Left cardiac atrium (tissue), 4 donors: ENCODE data around the gene RRN3. TPM values are rescaled to one million over a fixed set of nuclear protein-coding genes. Genes with fewer than 3 reads are reported as not detected.
"Not testable (repeated sequence)": the region's sequence is repeated elsewhere in the genome, so short reads cannot be mapped to it uniquely, and the experiment has no call there.

Experiments used
- ATAC-seq, 2 donors: fragments of 200-7000 bp; cut with Tn5 transposase; one replicate each; pipeline ENCODE4 v1.9.1; 2020; ENCODE audit warnings: mild to moderate bottlenecking in 2 of 2, moderate library complexity in 2 of 2
- DNase-seq: peaks from one replicate; pipeline ENCODE4 v3.0.0-alpha.2; 2020
- intact Hi-C, 2 donors: fragments of 100-400 bp; cut with DNase I; formaldehyde crosslinking; loops; one replicate each; pipeline versions ENCODE4 v1.14.1 to v1.15.1; 2022 to 2023
- total RNA-seq, 2 donors: library from RNA; stranded (reverse); fragmentation: NEBNext Ultra II Directional; extraction: Animal tissue kit (Norgen Biotek cat#: 25700); gene quantifications; one replicate each; pipeline ENCODE4 v1.2.1, GENCODE V29; 2021
- donor health status: DM: no; HTN: yes; CAD: no.
- donor health status: DM: no; HTN: yes; CAD: no; lungs with severe emphysema.
- donor health status: DM: yes; HTN: yes; CAD: no.
- donor health status: Dilated cardiomyopathy.

RRN3 gene
- total RNA-seq, 2 donors from 2014 or later, result 20.0 to 25.6 TPM

DNA sequence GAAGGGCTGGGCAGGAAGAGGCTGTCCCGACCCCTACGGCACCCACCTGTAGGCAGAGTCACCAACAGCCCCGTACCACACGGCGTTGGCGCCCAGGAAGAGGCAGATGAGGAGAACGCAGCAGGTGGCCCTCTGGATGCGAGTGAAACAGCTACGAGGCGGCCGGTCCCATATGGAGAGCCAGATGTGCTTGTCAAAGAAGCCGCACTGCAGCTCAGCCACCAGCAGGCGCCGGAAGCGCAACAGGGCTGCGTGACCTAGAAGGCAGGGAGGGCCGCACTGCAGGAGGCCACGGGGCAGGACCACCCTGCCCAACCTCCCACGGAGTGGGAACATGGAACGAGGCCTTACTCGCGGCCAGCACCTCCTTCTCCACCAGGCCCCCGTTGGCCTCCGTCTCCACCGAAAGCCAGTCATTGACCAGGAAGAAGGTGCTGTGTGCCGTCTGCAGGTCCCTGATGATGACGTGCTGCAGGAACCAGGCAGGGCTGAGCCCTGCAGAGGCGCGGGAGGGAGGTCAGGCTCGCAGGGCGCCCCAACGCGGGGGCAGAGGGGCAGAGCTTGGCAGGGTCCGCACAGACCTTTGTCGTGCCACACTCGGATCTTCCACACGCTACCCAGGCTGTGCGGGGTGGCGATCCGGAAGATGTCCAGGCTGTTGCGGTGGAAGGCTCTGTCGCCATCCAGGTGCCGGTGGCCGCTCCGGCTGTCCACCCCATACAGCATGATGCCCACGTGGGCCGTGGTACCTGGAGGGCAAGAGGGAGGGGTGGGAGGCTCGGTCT, 33.8 kb upstream of the RRN3 start:
- DNase-seq, ATAC-seq, intact Hi-C loops: not testable (repeated sequence)

DNA sequence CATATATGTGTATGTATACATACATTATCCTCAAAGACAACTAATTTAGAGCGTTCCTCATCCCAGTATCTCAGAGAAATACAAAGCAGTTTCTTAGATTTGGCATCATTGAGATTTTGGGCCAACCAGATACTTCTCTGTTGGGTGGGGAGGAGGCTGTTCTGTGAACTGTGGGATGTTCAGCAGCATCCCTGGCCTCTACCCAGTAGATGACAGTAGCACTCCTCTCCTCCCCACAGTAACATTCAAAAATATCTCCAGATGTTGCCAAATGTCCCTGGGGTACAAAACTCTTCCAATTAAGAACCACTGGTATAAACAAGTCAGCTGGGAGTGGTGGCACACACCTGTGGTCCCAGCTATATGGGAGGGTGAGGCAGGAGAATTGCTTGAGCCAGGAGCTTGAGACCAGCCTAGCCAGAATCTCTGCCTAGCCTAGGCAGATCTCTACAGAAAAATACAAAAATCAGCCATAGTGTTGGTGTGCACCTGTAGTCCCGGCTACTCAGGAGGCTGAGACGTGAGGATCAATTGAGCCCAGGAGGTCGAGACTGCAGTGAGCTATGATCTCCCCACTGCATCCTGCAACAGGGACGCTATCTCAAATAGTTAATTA, 6.4 kb upstream of the RRN3 start:
- DNase-seq, ATAC-seq, intact Hi-C loops: not testable (repeated sequence)

DNA sequence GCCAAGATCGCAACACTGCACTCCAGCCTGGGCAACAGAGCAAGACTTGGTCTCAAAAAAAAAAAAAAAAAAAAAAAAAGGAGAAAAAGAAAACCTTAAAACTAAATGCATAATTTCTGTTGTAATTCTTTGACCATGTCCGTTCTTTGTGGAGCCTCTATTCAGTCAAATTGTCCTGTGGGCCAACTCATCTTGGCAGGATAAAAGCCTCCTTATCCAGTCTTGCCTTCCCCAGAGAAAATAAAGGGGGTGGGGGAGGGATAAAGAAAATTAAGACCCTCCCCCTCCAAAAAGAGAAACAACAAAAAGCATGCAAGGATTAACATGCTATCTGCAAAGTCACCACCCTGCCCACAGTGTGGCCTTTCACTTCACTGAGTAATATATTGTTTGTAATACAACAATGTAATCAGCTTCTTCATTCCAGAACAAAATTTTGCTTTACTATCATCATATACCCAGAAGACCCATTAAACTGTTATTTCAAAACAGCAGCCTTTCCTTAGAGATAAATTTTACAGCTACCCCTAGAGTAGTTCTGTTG, 5.4 kb upstream of the RRN3 start:
- peak; percentile 34 to 67 for ATAC-seq
- intact Hi-C loops, DNase-seq: not testable (repeated sequence)

DNA sequence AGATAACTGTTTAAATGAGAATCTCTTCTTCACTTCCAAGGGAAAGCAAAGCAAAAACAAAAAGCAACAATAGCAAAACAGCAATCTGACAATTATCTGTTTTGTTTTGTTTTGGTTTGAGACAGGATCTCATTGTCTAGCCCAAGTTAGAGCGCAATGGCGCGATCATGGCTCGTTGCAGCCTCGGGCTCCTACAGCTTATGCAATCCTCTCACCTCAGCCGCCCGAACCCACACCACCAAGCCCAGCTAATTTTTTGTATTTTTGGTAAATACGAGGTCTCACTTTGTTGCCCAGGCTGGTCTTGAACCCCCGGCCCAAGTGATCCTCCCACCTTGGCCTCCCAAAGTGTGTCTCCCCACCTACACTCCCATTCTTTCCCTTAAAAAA, 2.5 kb upstream of the RRN3 start:
- DNase-seq, intact Hi-C loops, ATAC-seq: not testable (repeated sequence)

DNA sequence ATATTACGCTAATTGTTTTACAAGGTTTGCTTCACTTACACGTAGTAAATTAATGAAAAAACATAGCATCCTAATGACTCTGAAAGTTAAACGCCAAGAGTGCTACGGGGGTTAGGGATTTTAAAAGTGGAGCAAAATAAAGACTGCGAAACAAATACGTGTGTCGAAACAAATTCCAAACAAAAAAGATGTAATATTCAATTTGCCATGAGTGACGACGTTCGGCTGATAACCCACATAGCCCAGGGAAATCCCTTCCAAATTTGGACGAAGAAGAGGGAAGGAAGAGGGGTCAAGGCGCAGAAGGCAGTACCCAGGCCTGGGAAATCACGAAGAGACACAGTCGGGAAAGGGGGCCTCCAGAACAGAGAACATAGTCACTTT, 509 bp downstream of the RRN3 start:
- DNase-seq, ATAC-seq, intact Hi-C loops: not testable (repeated sequence)

DNA sequence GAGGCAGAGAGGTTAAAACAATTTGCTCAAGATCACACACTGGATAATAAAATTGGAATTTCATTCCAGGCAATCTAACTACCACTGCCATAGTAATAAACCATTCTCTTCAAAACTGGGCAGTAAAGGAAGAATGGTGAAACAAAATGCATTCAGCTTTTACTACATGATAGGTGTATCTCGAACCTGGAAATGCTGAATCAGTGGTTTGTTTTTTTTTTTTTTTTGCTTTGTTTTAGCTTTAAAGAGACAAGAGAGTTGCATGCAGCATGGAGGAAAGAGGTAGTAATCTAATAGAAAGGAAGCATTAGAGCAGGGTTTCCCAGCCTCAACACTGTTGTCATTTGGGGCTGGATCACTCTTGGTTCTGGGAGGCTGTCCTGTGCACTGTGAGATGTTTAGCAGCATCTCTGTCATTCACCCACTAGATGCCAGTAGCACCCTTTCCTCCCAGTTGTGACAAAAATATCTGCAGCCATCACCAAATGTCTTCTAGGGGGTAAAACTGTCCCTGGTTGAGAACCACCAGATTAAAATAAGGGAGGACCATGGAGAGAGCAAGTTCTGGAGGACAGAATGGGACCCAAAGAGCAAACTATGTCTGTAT, 3.3 kb downstream of the RRN3 start:
- DNase-seq, ATAC-seq, intact Hi-C loops: not testable (repeated sequence)

DNA sequence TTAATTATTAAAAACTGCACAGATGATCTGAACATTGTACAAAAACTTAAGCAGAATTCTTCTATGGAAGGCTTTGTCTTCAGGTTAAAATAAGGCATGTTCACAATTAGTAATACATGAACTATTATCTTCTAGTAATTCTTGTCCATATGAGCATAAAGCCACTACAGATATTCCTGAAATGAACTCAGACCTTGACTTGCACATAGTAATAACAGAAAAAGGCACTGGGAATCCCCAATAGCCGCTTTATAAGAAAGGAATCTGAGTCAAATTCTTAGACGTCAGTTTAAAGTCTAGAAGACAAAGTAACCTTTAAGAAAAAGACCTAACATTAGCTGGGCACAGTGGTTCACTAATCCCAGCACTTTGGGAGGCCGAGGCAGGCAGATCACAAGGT, 11.3 kb downstream of the RRN3 start:
- ATAC-seq, DNase-seq, intact Hi-C loops: not testable (repeated sequence)

DNA sequence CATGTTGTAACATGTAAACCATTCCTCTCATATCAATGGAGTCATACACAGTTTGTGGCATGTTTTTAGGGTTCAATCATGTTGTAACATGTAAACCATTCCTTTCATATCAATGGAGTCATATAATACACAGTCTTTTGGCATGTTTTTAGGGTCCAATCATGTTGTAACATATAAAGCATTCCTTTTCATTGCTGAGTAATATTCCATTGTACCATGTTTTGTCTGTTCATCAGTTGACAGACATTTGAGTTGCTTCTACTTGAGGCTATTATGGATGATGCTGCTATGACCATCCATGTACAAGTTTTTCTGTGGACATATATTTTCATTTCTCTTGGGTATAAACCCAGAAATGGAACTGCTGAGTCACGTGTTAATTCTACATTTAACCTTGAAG, 13.2 kb downstream of the RRN3 start:
- ATAC-seq, intact Hi-C loops, DNase-seq: not testable (repeated sequence)

DNA sequence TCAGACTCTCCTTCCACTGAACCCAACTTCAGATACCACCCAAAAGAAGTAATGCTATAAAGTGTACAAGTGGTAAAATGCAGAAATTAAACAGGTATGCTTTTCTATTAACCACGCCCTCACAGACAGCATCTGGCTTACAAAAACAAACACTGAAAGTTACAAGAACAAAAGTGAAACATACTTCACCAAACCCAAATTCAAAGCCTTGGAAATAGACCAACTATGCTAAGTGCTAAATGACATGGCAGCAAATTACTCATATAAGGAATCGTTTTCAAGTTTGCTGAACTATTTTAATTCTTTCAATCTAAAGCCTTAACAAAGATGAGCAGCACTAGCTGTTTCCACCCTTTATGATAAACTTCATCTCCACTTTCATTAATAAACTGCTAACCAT, 17.9 kb downstream of the RRN3 start:
- DNase-seq, ATAC-seq, intact Hi-C loops: not testable (repeated sequence)

DNA sequence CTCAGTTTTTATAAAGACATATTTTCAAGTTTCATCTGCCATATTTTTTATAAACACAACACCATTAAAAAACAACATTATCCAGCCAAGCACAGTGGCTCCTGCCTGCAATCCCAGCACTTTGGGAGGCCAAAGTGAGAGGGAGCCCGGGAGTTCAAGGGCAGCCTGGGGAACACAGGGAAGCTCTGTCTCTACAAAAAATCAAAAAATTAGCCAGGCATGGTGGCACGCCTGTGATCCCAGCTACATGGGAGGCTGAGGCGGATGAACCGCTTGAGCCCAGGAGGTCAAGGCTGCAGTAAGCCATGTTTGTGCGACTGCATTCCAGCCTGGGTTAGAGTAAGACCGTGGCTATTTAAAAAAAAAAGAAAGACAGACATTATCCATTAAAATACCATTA, 21.0 kb downstream of the RRN3 start:
- ATAC-seq (no peak), DNase-seq (no peak)
- intact Hi-C loops, result no loop called here

DNA sequence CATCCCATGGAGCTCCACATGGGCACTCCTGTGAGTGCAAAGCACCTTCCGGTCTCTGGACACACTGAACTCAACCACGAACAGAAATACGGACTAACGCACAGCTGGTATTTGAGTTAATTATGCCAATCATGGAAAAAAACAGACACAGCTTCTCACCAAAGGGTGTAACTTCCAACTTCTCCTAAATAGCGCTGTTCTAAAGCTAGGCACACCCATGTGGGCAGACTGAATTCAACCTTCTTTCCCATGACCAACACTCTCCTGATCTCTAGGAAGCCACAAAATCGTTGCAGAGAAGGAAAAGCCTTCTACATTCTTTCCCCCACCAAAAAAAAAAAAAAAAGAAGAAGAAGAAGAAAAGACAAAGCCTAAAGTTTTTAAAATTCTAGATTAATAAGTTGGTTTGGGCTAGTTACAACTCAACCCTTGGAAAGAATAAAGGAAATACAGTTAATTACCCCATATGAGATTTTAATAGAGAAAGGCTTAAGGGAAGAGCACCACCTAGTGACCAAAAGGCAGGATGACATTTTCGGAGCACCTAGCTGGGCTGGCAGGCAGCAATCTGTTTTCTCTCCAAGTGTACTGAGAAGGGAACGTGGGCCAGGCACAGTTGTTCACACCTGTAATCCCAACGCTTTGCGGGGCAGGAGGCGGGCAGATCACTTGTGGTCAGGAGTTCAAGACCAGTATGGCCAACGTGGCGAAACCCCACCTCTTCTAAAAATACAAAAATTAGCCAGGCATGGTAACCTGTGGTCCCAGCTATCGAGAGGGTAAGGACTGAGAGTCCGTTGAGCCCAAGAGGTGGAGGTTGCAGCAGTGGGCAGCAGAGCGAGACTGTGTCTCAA, 21.9 kb downstream of the RRN3 start:
- peak; percentile 85 to 87 for ATAC-seq
- DNase-seq, intact Hi-C loops: not testable (repeated sequence)

DNA sequence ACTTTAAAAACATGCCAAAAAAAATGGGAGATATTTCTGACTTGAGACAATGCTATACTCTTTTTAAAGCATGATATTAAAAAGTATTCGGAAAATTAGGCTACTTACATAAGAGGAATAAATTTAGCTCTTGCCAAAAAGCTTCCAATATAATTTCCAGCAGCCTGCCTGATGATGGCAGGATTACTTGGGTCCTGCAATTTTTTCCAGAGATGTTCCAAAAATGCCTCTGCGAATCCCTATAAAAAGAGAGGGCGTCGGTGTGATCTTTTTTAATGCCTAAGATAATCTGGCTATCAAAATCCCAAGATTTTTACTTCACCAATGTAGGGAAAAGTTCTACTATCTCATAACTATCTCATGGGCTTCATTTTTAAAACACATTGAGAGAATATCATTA, 23.1 kb downstream of the RRN3 start:
- DNase-seq, intact Hi-C loops, ATAC-seq: not testable (repeated sequence)

DNA sequence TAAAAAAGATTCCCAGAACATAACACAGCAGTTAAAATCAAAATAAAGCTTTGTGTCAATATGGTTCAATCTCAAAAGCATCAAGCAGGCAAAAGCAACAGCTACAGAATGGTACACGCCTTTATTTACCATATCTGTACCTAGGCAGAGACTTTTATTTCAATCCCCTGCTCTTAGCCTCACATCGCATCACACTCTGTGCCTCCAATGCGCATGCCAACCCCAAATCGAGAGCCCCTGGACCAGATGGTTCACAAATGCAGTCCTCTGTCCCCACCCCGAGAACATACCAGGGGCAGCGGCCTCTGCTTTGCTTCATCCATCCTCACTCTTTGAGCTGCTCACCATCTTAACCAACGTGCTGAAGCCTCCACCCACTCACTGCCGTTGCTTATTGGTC, 27.4 kb downstream of the RRN3 start:
- intact Hi-C loops, DNase-seq, ATAC-seq: not testable (repeated sequence)

DNA sequence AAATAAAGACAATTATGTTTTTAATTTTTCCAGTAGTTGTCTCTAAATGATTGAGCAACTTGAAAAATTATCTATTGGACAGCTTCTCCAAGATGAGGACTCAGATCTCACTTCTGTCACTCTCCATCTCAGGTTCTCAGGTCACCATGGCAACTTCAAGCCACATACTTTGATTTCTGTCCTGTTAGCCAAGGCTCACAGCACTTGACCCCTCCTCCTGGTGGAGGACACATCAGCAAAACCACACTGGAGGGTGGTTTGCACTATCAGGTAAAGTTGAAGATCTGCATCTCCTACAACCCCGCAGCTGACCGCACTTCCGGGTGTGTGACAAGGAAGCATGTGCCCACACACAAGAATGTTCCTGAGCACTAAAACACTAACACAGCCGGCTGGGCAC, 28.1 kb downstream of the RRN3 start:
- ATAC-seq, intact Hi-C loops, DNase-seq: not testable (repeated sequence)

DNA sequence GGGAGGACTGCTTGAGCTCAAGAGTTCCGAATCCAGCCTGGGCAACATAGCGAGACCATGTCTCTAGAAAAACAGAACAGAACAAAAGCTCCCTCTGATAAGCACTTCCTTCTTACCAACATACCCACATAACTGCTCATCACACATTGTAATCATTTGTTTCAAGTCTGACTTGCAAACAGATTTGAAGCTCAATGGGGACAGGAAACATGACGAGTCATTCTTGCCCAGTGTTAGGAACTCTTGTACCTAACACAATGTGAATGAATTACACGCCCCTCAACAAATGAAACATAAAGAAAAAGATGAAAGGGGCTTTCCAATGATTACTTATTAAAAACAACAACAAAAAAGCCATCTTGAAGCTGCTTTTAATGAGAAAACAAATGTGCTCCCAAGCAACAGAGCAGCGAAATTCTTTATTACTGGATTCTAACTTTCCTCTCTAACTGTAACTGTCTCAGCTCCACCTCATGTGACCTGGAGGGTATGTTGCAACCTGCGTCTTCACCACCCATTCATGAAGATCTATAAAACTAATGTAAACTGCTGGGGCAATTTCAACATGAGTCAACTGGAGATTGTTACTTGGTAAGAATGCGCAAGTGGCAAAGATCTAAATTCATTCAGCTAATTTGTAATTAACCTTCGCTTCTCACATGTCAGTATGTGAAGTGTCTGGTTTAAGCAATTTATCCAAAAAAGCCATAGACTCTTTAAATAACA, 31.8 kb downstream of the RRN3 start:
- intact Hi-C loops, ATAC-seq, DNase-seq: not testable (repeated sequence)

DNA sequence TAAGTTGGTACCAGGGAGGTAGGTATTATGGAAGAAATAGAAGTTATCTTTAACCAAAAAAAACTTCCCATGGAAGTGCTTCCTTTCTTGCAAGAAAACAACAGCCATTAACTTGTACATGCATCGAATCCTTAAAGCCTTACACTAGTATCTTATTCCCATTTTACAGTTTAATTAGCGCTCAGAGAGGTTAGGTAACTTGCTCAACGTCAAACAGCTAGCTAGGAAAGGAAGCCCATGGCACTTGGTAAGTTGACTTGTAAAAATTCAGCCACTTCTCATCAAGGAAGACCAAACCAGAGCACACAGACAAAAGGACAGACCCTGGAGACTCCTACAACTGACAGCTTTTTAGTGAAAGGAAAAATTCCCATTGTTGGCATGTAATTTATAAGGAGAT, 34.7 kb downstream of the RRN3 start:
- no peak for ATAC-seq
- intact Hi-C loops, result no loop called here
- no peak for DNase-seq

DNA sequence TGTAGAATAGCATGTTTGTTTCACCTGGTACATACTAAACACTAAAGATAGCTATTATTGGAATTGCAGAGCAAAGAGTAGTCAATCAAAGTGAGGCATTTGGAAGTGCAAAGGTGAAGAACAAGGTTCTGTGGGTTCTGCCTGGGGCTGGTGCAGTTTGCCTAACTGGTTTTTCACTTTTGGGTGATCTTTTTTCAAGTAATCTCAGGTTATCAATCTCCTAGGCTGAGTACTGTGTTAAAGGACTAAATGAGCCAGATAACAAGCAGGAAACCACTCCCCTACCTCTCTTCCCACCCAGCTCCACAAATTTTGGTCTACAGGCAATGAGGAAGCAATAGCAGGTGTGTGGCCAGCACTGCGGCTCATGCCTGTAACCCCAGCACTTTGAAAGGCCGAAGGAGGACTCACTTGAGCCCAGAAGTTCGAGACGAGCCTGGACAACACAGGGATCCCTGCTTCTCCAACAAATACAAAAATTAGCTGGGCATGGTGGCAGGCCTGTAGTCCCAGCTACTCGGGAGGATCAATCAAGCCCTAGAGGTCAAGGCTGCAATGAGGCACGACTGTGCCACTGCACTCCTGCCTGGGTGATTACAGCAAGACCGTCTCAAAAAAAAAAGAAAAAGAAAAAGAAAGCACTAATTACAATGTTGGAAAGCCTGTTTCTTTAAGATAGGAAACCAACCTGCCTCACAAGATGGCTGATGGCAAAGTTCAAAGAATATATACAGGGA, 36.2 kb downstream of the RRN3 start:
- ATAC-seq, result no peak
- intact Hi-C loops, result no loop called here
- no peak for DNase-seq
